Measurements from ENCODE around the gene PLEKHJ1.

The PLEKHJ1 gene

DNA sequence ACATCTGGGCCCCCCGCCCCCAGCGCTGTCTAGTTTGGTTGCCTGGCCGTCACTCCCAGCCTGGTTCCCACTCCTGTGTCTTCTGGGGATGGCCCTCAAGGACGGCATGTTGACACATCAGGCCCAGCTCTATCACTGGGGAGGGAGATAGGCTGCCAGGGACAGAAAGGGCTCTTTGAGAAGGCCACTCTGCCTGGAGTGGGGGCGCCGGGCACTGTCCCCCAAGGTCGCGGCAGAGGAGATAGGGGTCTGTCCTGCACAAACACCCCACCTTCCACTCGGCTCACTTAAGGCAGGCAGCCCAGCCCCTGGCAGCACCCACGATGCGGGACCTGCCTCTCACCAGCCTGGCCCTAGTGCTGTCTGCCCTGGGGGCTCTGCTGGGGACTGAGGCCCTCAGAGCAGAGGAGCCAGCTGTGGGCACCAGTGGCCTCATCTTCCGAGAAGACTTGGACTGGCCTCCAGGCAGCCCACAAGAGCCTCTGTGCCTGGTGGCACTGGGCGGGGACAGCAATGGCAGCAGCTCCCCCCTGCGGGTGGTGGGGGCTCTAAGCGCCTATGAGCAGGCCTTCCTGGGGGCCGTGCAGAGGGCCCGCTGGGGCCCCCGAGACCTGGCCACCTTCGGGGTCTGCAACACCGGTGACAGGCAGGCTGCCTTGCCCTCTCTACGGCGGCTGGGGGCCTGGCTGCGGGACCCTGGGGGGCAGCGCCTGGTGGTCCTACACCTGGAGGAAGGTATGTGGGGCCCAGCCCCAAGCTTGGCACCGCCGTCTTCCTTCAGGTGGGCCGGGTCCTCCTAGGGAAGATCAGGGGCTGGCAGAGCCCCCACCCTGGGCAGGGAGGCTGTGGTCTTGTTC lies 13.1 kb upstream of the PLEKHJ1 start, which contains the start of gene AMH:
Gene AMH (plus strand): TSS at position 314 of the 857 bp plus-strand sequence. CDS start 10 bp downstream, at position 324.
- no peak for DNase-seq

GRCh38 chr19:2248136-2249009 lies 12.2 kb upstream of the PLEKHJ1 start:
- DNase-seq = no peak

DNA sequence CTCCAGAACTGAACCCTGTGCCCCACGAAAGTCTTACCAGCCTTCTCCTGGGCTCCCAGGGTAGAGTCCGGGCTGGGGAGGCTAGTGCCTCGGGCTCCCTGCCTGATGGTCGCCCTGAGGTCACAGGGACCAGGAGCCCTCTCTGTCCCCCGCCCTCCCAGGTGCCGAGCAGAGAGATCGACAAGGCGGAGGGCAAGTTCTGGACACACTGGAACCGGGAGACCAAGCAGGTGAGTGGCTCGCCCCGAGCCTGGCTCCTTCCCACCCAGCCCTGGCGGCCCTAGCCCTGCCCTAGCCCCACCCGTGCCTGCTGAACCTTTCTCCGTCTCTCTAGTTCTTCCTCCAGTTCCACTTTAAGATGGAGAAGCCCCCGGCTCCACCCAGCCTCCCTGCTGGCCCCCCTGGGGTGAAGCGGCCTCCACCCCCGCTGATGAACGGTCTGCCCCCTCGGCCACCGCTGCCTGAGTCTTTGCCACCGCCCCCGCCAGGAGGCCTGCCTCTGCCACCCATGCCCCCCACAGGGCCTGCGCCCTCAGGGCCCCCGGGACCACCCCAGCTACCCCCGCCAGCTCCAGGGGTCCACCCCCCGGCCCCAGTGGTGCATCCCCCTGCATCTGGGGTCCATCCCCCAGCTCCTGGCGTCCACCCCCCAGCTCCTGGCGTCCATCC lies 11.4 kb upstream of the PLEKHJ1 start:
- DNase-seq = no peak

GRCh38 chr19:2246801-2247361 lies 10.8 kb upstream of the PLEKHJ1 start:
- DNase-seq = no peak

- DNase-seq = no peak
These were observed 10.0 kb upstream of the PLEKHJ1 start for GRCh38 chr19:2246014-2246620.

GRCh38 chr19:2245273-2245672 lies 9.1 kb upstream of the PLEKHJ1 start:
- no peak for DNase-seq

GRCh38 chr19:2244486-2244885 lies 8.4 kb upstream of the PLEKHJ1 start:
- no peak for DNase-seq

GRCh38 chr19:2244125-2244411 lies 7.9 kb upstream of the PLEKHJ1 start:
- no peak for DNase-seq

DNA sequence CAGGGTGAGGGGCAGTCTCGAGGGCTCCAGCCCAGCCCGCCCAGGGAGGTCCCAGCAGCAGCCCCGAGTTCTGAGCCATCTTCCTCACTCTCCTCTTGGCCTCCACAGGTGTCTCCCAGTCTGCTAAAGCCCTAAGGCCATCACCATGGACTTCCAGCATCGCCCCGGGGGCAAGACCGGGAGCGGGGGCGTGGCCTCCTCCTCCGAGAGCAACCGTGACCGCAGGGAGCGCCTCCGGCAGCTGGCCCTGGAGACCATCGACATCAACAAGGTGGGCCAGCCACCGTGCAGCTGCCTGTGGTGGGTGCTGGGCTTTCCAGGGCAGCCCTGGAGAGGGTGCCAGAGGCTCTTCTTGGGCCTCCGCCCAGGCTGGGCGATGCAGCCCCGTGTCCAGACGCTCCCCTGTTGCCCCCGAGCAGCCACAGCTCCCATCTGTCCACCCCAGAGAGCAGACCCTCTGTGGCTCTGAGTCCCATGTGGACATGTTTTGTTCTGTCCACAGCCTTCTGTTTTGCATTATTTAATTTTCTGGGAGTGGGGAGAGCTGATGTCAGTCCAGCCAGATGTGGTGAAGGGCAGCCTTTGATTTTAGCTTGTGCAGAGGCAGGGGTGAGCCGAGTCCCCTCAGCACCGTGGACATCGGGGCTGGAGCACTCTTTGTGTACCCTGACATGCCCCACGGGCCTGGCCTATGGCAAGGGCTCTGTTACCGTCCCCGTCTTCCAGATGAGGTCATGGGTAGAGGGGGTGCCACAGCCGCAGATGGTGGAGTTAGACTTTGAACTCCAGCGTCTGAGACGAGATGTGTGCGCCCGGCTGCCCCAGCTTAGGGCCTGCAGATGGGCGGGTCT lies 7.4 kb upstream of the PLEKHJ1 start:
- no peak for DNase-seq

- no peak for DNase-seq
These were observed 6.7 kb upstream of the PLEKHJ1 start for GRCh38 chr19:2242816-2243215.

GRCh38 chr19:2242092-2242537 lies 6.0 kb upstream of the PLEKHJ1 start:
- no peak for DNase-seq

- DNase-seq = no peak
These were observed 5.0 kb upstream of the PLEKHJ1 start for GRCh38 chr19:2240881-2241760.

- DNase-seq = no peak
These were observed 3.9 kb upstream of the PLEKHJ1 start for GRCh38 chr19:2239771-2240770.

- no peak for DNase-seq
These were observed 3.0 kb upstream of the PLEKHJ1 start for GRCh38 chr19:2239173-2239572.

- DNase-seq = no peak
These were observed 1.7 kb upstream of the PLEKHJ1 start for GRCh38 chr19:2237869-2238153.

DNA sequence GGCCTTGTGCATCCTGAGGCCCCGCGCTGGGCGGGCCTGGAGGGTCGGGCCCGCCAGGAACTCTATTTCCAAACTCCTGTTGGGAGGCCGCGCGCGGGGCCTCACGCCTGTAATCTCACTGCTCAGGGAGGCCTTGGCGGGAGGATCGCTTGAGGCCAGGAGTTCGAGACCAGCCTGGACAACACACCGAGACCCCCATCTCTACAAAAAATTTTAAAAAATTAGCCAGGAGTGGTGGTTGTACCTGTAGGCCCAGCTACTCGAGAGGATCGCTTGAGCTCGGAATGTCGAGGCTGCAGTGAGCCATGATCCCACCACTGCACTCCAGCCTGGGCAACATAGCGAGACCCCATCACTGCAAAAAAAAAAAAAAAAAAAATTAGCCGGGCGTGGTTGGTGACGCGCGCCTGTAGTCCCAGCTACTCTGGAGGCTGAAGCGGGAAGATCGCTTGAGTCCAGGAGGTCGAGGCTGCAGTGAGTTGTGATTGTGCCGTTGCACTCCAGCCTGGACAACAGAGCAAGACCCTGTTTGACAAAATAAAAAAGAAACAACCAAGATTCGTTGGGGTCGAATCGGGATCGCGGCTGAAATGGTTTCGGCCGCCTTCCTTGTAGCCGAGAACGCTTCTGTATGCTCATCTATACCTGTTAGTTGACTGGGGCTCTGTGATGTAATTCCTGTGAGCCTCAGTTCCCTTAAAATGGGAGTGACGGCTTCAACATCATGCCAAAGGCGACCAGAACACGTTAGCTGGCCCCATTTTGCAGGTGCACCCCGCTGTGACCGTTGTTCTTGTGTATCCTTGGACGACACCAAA lies 1.1 kb upstream of the PLEKHJ1 start:
- no peak for DNase-seq

GRCh38 chr19:2236064-2236313 lies 140 bp downstream of the PLEKHJ1 start:
- DNase-seq = no peak

- no peak for DNase-seq
These were observed 607 bp downstream of the PLEKHJ1 start for GRCh38 chr19:2235381-2236063.
